ENCODE results near the gene OSBPL3. TPM values are rescaled to one million over a fixed set of nuclear protein-coding genes. Genes with fewer than 3 reads are reported as not detected.

Gene OSBPL3
- total RNA-seq, 1 experiment from 2014 or later, result 16.0 TPM

DNA sequence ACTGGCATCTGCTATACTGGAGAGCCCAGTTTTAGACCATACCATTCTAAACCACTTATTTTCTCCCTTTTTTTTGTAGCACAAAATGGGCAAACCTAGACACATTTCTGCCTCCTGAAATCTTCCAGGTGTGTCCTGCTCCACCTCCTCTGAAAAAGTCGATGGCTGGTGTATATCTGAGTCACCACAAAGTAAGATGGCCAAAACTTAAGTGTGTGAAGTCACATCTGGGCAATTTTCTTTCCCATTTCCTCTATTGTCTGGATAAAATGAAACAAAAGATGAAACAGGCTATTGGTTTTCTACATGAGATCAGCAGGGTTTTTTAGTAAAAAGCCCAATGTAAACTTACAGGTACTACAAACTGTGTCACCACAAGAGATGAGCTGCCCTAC is 65.5 kb downstream of the OSBPL3 start:
- POLR2A ChIA-PET, result no interaction called here

More for the DNA sequence above, 65.5 kb downstream of the OSBPL3 start:
- H3K27me3 Mint-ChIP-seq (ENCODE audit: low read depth), result no peaks in the 10 kb centered on the region
- no peak for DNase-seq (ENCODE audit: low spot score)
- no peaks in the 10 kb centered on the region for H3K36me3 Mint-ChIP-seq
- H3K4me1 Mint-ChIP-seq, result peaks cover 49% of the 10 kb centered on the region
- TF ChIP-seq FOXK1 (CRISPR knock-in tag; IDR thresholded peaks at IDR 0.05) (no peak), JAZF1 (CRISPR knock-in tag; IDR thresholded peaks at IDR 0.05) (no peak), TCF7 (CRISPR knock-in tag; IDR thresholded peaks at IDR 0.05; ENCODE audit: low read depth) (no peak), ETV6 (CRISPR knock-in tag; IDR thresholded peaks at IDR 0.05) (no peak), GTF2I (CRISPR knock-in tag; conservative IDR thresholded peaks at IDR 0.05) (no peak), FOXP1 (CRISPR knock-in tag; IDR thresholded peaks at IDR 0.05; ENCODE audit: borderline replicate concordance) (no peak), NR3C1 (CRISPR knock-in tag; conservative IDR thresholded peaks at IDR 0.05; ENCODE audit: low read depth) (no peak), TEAD4 (CRISPR knock-in tag; IDR thresholded peaks at IDR 0.05) (no peak)
- TF ChIP-seq, protein P1, sequence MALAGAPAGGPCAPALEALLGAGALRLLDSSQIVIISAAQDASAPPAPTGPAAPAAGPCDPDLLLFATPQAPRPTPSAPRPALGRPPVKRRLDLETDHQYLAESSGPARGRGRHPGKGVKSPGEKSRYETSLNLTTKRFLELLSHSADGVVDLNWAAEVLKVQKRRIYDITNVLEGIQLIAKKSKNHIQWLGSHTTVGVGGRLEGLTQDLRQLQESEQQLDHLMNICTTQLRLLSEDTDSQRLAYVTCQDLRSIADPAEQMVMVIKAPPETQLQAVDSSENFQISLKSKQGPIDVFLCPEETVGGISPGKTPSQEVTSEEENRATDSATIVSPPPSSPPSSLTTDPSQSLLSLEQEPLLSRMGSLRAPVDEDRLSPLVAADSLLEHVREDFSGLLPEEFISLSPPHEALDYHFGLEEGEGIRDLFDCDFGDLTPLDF (CRISPR knock-in tag; IDR thresholded peaks at IDR 0.05), result no peak
- TF ChIP-seq, protein P2, sequence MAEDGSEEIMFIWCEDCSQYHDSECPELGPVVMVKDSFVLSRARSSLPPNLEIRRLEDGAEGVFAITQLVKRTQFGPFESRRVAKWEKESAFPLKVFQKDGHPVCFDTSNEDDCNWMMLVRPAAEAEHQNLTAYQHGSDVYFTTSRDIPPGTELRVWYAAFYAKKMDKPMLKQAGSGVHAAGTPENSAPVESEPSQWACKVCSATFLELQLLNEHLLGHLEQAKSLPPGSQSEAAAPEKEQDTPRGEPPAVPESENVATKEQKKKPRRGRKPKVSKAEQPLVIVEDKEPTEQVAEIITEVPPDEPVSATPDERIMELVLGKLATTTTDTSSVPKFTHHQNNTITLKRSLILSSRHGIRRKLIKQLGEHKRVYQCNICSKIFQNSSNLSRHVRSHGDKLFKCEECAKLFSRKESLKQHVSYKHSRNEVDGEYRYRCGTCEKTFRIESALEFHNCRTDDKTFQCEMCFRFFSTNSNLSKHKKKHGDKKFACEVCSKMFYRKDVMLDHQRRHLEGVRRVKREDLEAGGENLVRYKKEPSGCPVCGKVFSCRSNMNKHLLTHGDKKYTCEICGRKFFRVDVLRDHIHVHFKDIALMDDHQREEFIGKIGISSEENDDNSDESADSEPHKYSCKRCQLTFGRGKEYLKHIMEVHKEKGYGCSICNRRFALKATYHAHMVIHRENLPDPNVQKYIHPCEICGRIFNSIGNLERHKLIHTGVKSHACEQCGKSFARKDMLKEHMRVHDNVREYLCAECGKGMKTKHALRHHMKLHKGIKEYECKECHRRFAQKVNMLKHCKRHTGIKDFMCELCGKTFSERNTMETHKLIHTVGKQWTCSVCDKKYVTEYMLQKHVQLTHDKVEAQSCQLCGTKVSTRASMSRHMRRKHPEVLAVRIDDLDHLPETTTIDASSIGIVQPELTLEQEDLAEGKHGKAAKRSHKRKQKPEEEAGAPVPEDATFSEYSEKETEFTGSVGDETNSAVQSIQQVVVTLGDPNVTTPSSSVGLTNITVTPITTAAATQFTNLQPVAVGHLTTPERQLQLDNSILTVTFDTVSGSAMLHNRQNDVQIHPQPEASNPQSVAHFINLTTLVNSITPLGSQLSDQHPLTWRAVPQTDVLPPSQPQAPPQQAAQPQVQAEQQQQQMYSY (CRISPR knock-in tag; IDR thresholded peaks at IDR 0.05), result no peak
- TF ChIP-seq, protein P3, sequence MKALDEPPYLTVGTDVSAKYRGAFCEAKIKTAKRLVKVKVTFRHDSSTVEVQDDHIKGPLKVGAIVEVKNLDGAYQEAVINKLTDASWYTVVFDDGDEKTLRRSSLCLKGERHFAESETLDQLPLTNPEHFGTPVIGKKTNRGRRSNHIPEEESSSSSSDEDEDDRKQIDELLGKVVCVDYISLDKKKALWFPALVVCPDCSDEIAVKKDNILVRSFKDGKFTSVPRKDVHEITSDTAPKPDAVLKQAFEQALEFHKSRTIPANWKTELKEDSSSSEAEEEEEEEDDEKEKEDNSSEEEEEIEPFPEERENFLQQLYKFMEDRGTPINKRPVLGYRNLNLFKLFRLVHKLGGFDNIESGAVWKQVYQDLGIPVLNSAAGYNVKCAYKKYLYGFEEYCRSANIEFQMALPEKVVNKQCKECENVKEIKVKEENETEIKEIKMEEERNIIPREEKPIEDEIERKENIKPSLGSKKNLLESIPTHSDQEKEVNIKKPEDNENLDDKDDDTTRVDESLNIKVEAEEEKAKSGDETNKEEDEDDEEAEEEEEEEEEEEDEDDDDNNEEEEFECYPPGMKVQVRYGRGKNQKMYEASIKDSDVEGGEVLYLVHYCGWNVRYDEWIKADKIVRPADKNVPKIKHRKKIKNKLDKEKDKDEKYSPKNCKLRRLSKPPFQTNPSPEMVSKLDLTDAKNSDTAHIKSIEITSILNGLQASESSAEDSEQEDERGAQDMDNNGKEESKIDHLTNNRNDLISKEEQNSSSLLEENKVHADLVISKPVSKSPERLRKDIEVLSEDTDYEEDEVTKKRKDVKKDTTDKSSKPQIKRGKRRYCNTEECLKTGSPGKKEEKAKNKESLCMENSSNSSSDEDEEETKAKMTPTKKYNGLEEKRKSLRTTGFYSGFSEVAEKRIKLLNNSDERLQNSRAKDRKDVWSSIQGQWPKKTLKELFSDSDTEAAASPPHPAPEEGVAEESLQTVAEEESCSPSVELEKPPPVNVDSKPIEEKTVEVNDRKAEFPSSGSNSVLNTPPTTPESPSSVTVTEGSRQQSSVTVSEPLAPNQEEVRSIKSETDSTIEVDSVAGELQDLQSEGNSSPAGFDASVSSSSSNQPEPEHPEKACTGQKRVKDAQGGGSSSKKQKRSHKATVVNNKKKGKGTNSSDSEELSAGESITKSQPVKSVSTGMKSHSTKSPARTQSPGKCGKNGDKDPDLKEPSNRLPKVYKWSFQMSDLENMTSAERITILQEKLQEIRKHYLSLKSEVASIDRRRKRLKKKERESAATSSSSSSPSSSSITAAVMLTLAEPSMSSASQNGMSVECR (CRISPR knock-in tag; IDR thresholded peaks at IDR 0.05; ENCODE audit: borderline replicate concordance), result no peak
- TF ChIP-seq, protein P4, sequence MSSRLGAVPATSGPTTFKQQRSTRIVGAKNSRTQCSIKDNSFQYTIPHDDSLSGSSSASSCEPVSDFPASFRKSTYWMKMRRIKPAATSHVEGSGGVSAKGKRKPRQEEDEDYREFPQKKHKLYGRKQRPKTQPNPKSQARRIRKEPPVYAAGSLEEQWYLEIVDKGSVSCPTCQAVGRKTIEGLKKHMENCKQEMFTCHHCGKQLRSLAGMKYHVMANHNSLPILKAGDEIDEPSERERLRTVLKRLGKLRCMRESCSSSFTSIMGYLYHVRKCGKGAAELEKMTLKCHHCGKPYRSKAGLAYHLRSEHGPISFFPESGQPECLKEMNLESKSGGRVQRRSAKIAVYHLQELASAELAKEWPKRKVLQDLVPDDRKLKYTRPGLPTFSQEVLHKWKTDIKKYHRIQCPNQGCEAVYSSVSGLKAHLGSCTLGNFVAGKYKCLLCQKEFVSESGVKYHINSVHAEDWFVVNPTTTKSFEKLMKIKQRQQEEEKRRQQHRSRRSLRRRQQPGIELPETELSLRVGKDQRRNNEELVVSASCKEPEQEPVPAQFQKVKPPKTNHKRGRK (CRISPR knock-in tag; IDR thresholded peaks at IDR 0.05; ENCODE audit: borderline replicate concordance), result no peak
- TF ChIP-seq, protein P5, sequence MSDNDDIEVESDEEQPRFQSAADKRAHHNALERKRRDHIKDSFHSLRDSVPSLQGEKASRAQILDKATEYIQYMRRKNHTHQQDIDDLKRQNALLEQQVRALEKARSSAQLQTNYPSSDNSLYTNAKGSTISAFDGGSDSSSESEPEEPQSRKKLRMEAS (CRISPR knock-in tag; IDR thresholded peaks at IDR 0.05), result no peak
- CTCF ChIA-PET, result interaction anchor here (1.2 kb wide), 1 partner anchor 65 kb away, joined by 4 read pairs; the partner anchor contains the start of gene OSBPL3
- no peak for ATAC-seq
- H3K9me3 Mint-ChIP-seq, result 0 out of 2 replicates have a peak, but pooled peaks cover 3% of the 10 kb centered on the region
- no peak overlapping the region for H3K27ac Mint-ChIP-seq
- no peak overlapping the region for H3K4me3 Mint-ChIP-seq
